ENCODE measurements around the gene CTAGE1.

DNA sequence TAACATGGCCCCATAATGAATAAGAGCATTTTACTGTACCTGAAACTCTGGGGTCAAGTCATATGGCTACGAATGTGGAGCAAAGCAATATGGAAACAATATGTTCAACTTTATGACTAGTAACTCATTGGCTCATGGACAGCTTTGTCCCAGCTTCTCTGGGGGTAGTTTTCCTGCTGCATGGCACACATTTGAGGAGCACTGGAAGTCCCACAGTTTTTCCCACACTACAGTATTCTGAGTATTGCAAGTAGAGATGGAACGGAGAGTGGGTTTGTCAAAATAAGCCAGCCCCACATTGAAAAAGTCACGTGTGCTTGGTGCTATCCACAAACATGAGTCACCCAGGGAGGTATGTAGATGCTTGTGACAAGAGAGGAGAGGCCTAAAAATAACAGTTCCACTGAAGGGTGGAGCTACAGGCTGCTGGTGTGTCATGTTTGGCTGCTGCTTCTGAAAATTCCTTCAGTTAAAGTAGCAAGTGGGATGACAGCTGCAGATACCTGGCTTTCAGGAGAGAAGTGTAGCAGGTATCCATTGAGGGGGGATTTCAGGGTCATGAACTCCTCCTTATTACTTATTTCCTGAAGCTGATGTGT lies 48.2 kb upstream of the CTAGE1 start:
- TF ChIP-seq GATA2 (IDR thresholded peaks at IDR 0.05; ENCODE audit: insufficient read depth, insufficient read length, low read depth, low read length) (peak; percentile 61), FOS (IDR thresholded peaks at IDR 0.05; ENCODE audit: borderline replicate concordance, insufficient read depth, low read length) (peak; percentile 79), POLR2A (IDR thresholded peaks at IDR 0.05; ENCODE audit: low read depth, low read length) (no peak), EZH2 (IDR thresholded peaks at IDR 0.05; ENCODE audit: borderline replicate concordance, low read depth, low read length, severe bottlenecking) (no peak), POLR2AphosphoS5 (IDR thresholded peaks at IDR 0.05; ENCODE audit: insufficient read depth, low read depth, low read length) (no peak), MYC (IDR thresholded peaks at IDR 0.05; ENCODE audit: low read depth, low read length) (no peak)
- TF ChIP-seq, protein P1, sequence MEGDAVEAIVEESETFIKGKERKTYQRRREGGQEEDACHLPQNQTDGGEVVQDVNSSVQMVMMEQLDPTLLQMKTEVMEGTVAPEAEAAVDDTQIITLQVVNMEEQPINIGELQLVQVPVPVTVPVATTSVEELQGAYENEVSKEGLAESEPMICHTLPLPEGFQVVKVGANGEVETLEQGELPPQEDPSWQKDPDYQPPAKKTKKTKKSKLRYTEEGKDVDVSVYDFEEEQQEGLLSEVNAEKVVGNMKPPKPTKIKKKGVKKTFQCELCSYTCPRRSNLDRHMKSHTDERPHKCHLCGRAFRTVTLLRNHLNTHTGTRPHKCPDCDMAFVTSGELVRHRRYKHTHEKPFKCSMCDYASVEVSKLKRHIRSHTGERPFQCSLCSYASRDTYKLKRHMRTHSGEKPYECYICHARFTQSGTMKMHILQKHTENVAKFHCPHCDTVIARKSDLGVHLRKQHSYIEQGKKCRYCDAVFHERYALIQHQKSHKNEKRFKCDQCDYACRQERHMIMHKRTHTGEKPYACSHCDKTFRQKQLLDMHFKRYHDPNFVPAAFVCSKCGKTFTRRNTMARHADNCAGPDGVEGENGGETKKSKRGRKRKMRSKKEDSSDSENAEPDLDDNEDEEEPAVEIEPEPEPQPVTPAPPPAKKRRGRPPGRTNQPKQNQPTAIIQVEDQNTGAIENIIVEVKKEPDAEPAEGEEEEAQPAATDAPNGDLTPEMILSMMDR (IDR thresholded peaks at IDR 0.05; ENCODE audit: extremely low read depth in 1 of 2, insufficient read depth in 1 of 2, low read depth in 1 of 2, low read length in 2 of 2) = no peak

Measured in endothelial cell of umbilical vein (primary cell).